PC-3 (cell line): ENCODE results near the gene RPL29. TPM values are rescaled to one million over a fixed set of nuclear protein-coding genes. Genes with fewer than 3 reads are reported as not detected.

Source experiments
- ATAC-seq: fragments of 200-7000 bp; cut with Tn5 transposase; 2 replicates; pipeline ENCODE4 v1.9.1; 2020; ENCODE audit warnings: mild to moderate bottlenecking, moderate library complexity
- BruUV-seq: library from RNA; stranded (reverse); fragments of 400-500 nt; replicated peaks from 2 replicates; lab custom pipeline; 2021; lab: Mats Ljungman, UMichigan
- CTCF ChIA-PET: fragments of 300-600 bp; sonication (Branson Sonifier 250); formaldehyde crosslinking; loops from one replicate; lab custom pipeline; 2022; ENCODE audit warnings: antibody characterized with exemption; lab: Charles Lee
- POLR2A ChIA-PET: fragments of 300-600 bp; sonication (Branson Sonifier 250); formaldehyde crosslinking; loops from one replicate; lab custom pipeline; 2022; ENCODE audit warnings: antibody characterized with exemption; ENCODE audit not compliant: unreplicated experiment; lab: Charles Lee
- DNase-seq: peaks from one replicate; pipeline ENCODE4 v3.0.0-alpha.2; 2015
- H2AFZ ChIP-seq: fragments of 300-600 bp; sonication (generic); 2 replicates; pipeline ENCODE4 v1.6.0; 2016; ENCODE audit warnings: antibody characterized with exemption, low read length
- H3F3A ChIP-seq: fragments of 300-600 bp; sonication (generic); one replicate; pipeline ENCODE4 v1.6.0; 2017; ENCODE audit warnings: antibody characterized with exemption, low read length, control low read depth, mild to moderate bottlenecking; ENCODE audit not compliant: unreplicated experiment
- H3K27ac ChIP-seq: fragments of 300-600 bp; sonication (generic); 2 replicates; pipeline ENCODE4 v1.5.1; 2016; ENCODE audit warnings: mild to moderate bottlenecking, low read length
- H3K27me3 ChIP-seq: fragments of 300-600 bp; sonication (generic); 2 replicates; pipeline ENCODE4 v1.6.1; 2016; ENCODE audit warnings: low read length, mixed read lengths
- H3K36me3 ChIP-seq: fragments of 300-600 bp; sonication (generic); 2 replicates; pipeline ENCODE4 v1.6.1; 2016; ENCODE audit warnings: low read depth, mixed run types, low read length, mixed read lengths
- H3K4me1 ChIP-seq: fragments of 300-600 bp; sonication (generic); 2 replicates; pipeline ENCODE4 v1.5.1; 2016; ENCODE audit warnings: low read length; ENCODE audit not compliant: insufficient read depth
- H3K4me2 ChIP-seq: fragments of 300-600 bp; sonication (generic); 2 replicates; pipeline ENCODE4 v1.6.0; 2016; ENCODE audit warnings: low read length
- H3K4me3 ChIP-seq: fragments of 300-600 bp; sonication (generic); 2 replicates; pipeline ENCODE4 v1.5.1; 2016; ENCODE audit warnings: mild to moderate bottlenecking, low read length, mixed read lengths
- H3K79me2 ChIP-seq: fragments of 300-600 bp; sonication (generic); 2 replicates; pipeline ENCODE4 v1.6.1; 2017; ENCODE audit warnings: low read length, mixed read lengths
- H3K9ac ChIP-seq: fragments of 300-600 bp; sonication (generic); 2 replicates; pipeline ENCODE4 v1.6.0; 2016; ENCODE audit warnings: mild to moderate bottlenecking, low read length
- H3K9me2 ChIP-seq: fragments of 300-600 bp; sonication (generic); replicated peaks from 2 replicates; pipeline ENCODE4 v1.6.1; 2016; ENCODE audit warnings: mixed run types, low read length, mixed read lengths
- H3K9me3 ChIP-seq: fragments of 300-600 bp; sonication (generic); 2 replicates; pipeline ENCODE4 v1.6.1; 2016; ENCODE audit warnings: low read length, mixed read lengths
- H4K20me1 ChIP-seq: fragments of 300-600 bp; sonication (generic); 2 replicates; pipeline ENCODE4 v1.6.1; 2016; ENCODE audit warnings: low read length, mixed read lengths
- CTCF ChIP-seq: fragments of 300-600 bp; sonication (generic); conservative IDR thresholded peaks from 2 replicates; pipeline ENCODE4 v1.5.1; 2017; ENCODE audit warnings: antibody characterized with exemption, low read depth, mild to moderate bottlenecking, low read length
- EZH2 ChIP-seq: fragments of 300-600 bp; sonication (generic); IDR thresholded peaks from one replicate; pipeline ENCODE4 v1.6.1; 2017; ENCODE audit warnings: antibody characterized with exemption, mild to moderate bottlenecking, low read length; ENCODE audit not compliant: unreplicated experiment
- EZH2phosphoT487 ChIP-seq: fragments of 300-600 bp; sonication (generic); IDR thresholded peaks from 2 replicates; pipeline ENCODE4 v1.6.1; 2018; ENCODE audit warnings: mild to moderate bottlenecking, antibody characterized with exemption, low read length, borderline replicate concordance
- intact Hi-C: fragments of 100-400 bp; cut with micrococcal nuclease; formaldehyde crosslinking; loops from 2 replicates; pipeline ENCODE4 v1.9.0; 2023
- total RNA-seq: library from RNA; depleted of rRNA; stranded (reverse); fragments of >200 nt; gene quantifications from 2 replicates; pipeline ENCODE4 v1.2.3, GENCODE V29; 2014

RPL29 gene
- total RNA-seq, 1 experiment from 2014 or later = 1,807 TPM

- H2AFZ ChIP-seq = no peak overlapping the region
- ChIA-PET CTCF (no interaction called here), POLR2A (no interaction called here)
- no peak overlapping the region for H3K4me3 ChIP-seq
- intact Hi-C loops = no loop called here
- no peaks in the 10 kb centered on the region for H3K79me2 ChIP-seq
- no peaks in the 10 kb centered on the region for H3K27me3 ChIP-seq
- H3K4me2 ChIP-seq = no peak overlapping the region
- no peaks in the 10 kb centered on the region for H4K20me1 ChIP-seq
- no TSS peak for BruUV-seq
- H3K9me3 ChIP-seq = no peaks in the 10 kb centered on the region
- ATAC-seq (no peak), DNase-seq (no peak)
- no peaks in the 10 kb centered on the region for H3K9me2 ChIP-seq
- no peak for TF ChIP-seq CTCF
- TF ChIP-seq EZH2 = no peak
- TF ChIP-seq EZH2phosphoT487 = no peak
- H3K27ac ChIP-seq = no peak overlapping the region
- no peak overlapping the region for H3K9ac ChIP-seq
- no peaks in the 10 kb centered on the region for H3K36me3 ChIP-seq
- no peaks in the 10 kb centered on the region for H3K4me1 ChIP-seq
- no peaks in the 10 kb centered on the region for H3F3A ChIP-seq
Measured at GRCh38 chr3:51959651-51960050, 36.0 kb downstream of the RPL29 start.

DNA sequence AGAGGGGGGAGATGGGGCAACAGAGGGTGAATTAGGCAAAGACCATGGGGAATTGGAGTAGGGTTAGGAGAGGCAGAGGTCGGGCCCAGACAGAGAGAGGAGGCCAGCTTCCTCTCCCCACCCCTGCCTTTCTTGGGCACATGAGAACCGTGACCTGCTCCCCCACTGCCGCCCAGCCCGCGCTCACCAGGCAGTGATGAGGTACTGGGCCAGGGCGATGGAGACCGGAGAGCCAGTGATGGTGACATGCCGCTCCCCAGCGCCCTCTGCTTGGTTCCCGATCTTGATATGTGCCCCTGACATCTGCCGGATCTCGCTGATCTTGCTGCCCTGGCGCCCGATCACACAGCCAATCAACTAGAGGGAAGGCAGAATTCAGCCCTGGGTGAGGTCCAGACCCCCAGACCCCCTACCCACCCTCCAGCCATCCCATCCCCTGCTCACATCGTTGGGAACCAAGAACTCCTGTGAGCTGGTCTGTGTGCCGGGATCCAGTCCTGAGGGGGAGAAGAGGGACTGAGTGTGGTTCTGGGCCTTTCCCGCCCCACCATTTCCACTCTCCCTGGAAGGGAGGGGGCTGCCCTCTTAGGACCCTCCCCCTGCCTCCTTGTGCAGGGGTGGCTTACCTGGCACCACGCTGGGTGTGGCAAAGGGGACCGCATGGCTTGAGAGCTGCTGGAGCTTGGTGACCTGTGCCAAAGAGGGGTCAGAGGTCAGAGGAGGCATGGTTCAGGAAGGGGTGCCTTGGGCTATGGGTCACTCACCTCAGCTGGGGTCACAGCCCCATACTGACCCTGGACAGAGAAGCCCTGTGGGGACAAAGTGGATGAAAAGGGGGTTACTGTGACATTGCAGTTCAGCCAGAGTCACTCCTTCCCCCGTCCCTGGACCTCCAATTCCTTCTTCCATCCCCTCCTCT, 36.8 kb downstream of the RPL29 start:
- POLR2A ChIA-PET = no interaction called here
- no peak for DNase-seq
- Histone ChIP-seq H3K4me1 (no peaks in the 10 kb centered on the region), H3K4me3 (no peak overlapping the region), H3K9me3 (no peaks in the 10 kb centered on the region), H3K9me2 (no peaks in the 10 kb centered on the region), H3K4me2 (no peak overlapping the region), H3K9ac (no peak overlapping the region), H3F3A (no peaks in the 10 kb centered on the region), H3K27me3 (no peaks in the 10 kb centered on the region), H3K27ac (no peak overlapping the region), H3K79me2 (no peaks in the 10 kb centered on the region), H2AFZ (no peak overlapping the region), H4K20me1 (no peaks in the 10 kb centered on the region), H3K36me3 (no peaks in the 10 kb centered on the region)
- no TSS peak for BruUV-seq
- TF ChIP-seq EZH2 = no peak
- no peak for TF ChIP-seq CTCF
- no peak for TF ChIP-seq EZH2phosphoT487
- intact Hi-C loops = no loop called here
- CTCF ChIA-PET = no interaction called here
- ATAC-seq = no peak

GRCh38 chr3:51957520-51958205, 38.0 kb downstream of the RPL29 start:
- Histone ChIP-seq H3K4me3 (no peak overlapping the region), H3K9me3 (no peaks in the 10 kb centered on the region), H3K9ac (no peak overlapping the region), H3K4me1 (0 out of 2 replicates have a peak, but pooled peaks cover 6% of the 10 kb centered on the region), H3K27ac (no peak overlapping the region), H3F3A (no peaks in the 10 kb centered on the region), H3K9me2 (no peaks in the 10 kb centered on the region), H4K20me1 (no peaks in the 10 kb centered on the region), H2AFZ (no peak overlapping the region), H3K27me3 (no peaks in the 10 kb centered on the region), H3K79me2 (no peaks in the 10 kb centered on the region), H3K36me3 (no peaks in the 10 kb centered on the region), H3K4me2 (no peak overlapping the region)
- TF ChIP-seq EZH2 (no peak), EZH2phosphoT487 (no peak), CTCF (no peak)
- BruUV-seq = no TSS peak
- intact Hi-C loops = no loop called here
- POLR2A ChIA-PET = no interaction called here
- DNase-seq (no peak), ATAC-seq (no peak)
- CTCF ChIA-PET = no interaction called here
